Measurements from ENCODE around the gene CLCN7. TPM values are rescaled to one million over a fixed set of nuclear protein-coding genes. Genes with fewer than 3 reads are reported as not detected.

CLCN7 gene
- total and polyA plus RNA-seq, 2 of the 4 experiments (the other 2 are of a cell fraction), result 10.8 to 45.2 TPM

- no peak overlapping the region for H2BK20ac ChIP-seq (ENCODE audit: low read depth, low read length)
- H3K18ac ChIP-seq (ENCODE audit: low read depth, low read length), result no peak overlapping the region
- no peak overlapping the region for H4K5ac ChIP-seq (ENCODE audit: low read depth, low read length)
- peaks cover 13% of the 10 kb centered on the region; the same call in 1 of the 2 replicates for H4K20me1 ChIP-seq (ENCODE audit: insufficient read depth, low read length)
- intact Hi-C loops (cut with micrococcal nuclease) (no loop called here), in situ Hi-C loops (cut with MboI; ENCODE audit: low sequenced_read_pairs) (no loop called here), dilution Hi-C loops (cut with HindIII; ENCODE audit: low sequenced_read_pairs, unreplicated experiment) (no loop called here)
- DNase-seq (no peak), ATAC-seq (ENCODE audit: low read depth) (no peak)
- no peaks in the 10 kb centered on the region for H3K9me3 ChIP-seq (ENCODE audit: control insufficient read depth, insufficient read depth, low read length)
- no peak overlapping the region for H3K4ac ChIP-seq (ENCODE audit: low read depth, low read length)
- no peak overlapping the region for H2BK5ac ChIP-seq (ENCODE audit: low read depth, low read length, poor library complexity, severe bottlenecking)
- no peak overlapping the region for H3K56ac ChIP-seq (ENCODE audit: extremely low read depth, insufficient read depth, low read length)
- H3K14ac ChIP-seq (replicated peaks; ENCODE audit: low read depth, low read length), result no peak overlapping the region
- no peaks in the 10 kb centered on the region for H3K27me3 ChIP-seq (ENCODE audit: control insufficient read depth, insufficient read depth, low read length)
- BruUV-seq (replicated peaks), result no TSS peak
- peaks cover 7% of the 10 kb centered on the region for H3K9me1 ChIP-seq (ENCODE audit: insufficient read depth, low read length)
- ChIA-PET CTCF (no interaction called here), POLR2A (ENCODE audit: unreplicated experiment) (no interaction called here)
- H2BK120ac ChIP-seq (ENCODE audit: low read depth, low read length), result no peak overlapping the region
- no peak overlapping the region for H2AFZ ChIP-seq (replicated peaks; ENCODE audit: low read length, poor library complexity)
- no peak for TF ChIP-seq RFX5 (IDR thresholded peaks at IDR 0.05; ENCODE audit: low read depth, low read length)
- no peak for TF ChIP-seq FOS (IDR thresholded peaks at IDR 0.05; ENCODE audit: low read depth, low read length)
- no peak for TF ChIP-seq BHLHE40 (IDR thresholded peaks at IDR 0.05; ENCODE audit: low read depth, low read length)
- no peak for TF ChIP-seq MAFK (IDR thresholded peaks at IDR 0.05; ENCODE audit: low read depth, low read length)
- no peak for TF ChIP-seq RAD21 (IDR thresholded peaks at IDR 0.05; ENCODE audit: low read length)
- TF ChIP-seq RCOR1 (IDR thresholded peaks at IDR 0.05; ENCODE audit: insufficient replicate concordance, low read length), result no peak
- no peak for TF ChIP-seq NFE2L2 (IDR thresholded peaks at IDR 0.05; ENCODE audit: low read depth, low read length)
- no peak for TF ChIP-seq CHD1 (IDR thresholded peaks at IDR 0.05; ENCODE audit: low read depth, low read length)
- no peak for TF ChIP-seq MAZ (IDR thresholded peaks at IDR 0.05; ENCODE audit: borderline replicate concordance, low read depth, low read length)
- TF ChIP-seq CEBPB (IDR thresholded peaks at IDR 0.05; ENCODE audit: low read depth, low read length), result no peak
- no peak for TF ChIP-seq SMC3 (IDR thresholded peaks at IDR 0.05; ENCODE audit: low read depth, low read length)
- TF ChIP-seq POLR2A (IDR thresholded peaks at IDR 0.05; ENCODE audit: low read depth, low read length), result no peak
- no peak for TF ChIP-seq CTCF (conservative IDR thresholded peaks at IDR 0.05; ENCODE audit: low read depth, low read length)
- no peak for TF ChIP-seq ELK1 (IDR thresholded peaks at IDR 0.05; ENCODE audit: borderline replicate concordance, low read depth, low read length)
- H4K8ac ChIP-seq (ENCODE audit: low read depth in 2 of 2, low read length in 2 of 2), result no peak overlapping the region
- H3K4me3 ChIP-seq (ENCODE audit: insufficient read depth, low read depth, low read length), result no peak overlapping the region
- H3K9ac ChIP-seq (ENCODE audit: low read depth, low read length), result no peak overlapping the region
- no peak overlapping the region for H3K23ac ChIP-seq (ENCODE audit: low read depth, low read length)
- H3K79me1 ChIP-seq (ENCODE audit: low read depth in 1 of 2, low read length in 2 of 2), result peaks cover 6 to 35% of the 10 kb centered on the region in 2 experiments
- H2AK9ac ChIP-seq (replicated peaks; ENCODE audit: low read depth, low read length, poor library complexity), result no peak overlapping the region
- peaks cover 12% of the 10 kb centered on the region for H3K4me1 ChIP-seq (ENCODE audit: control insufficient read depth, insufficient read depth, low read length)
- no peak overlapping the region for H3K4me2 ChIP-seq (ENCODE audit: low read depth, low read length)
- no peak overlapping the region for H4K91ac ChIP-seq (ENCODE audit: insufficient read depth, low read depth, low read length)
- no peak overlapping the region for H2AK5ac ChIP-seq (ENCODE audit: low read depth, low read length)
- H2BK15ac ChIP-seq (ENCODE audit: low read depth, low read length), result no peak overlapping the region
- peaks cover 48% of the 10 kb centered on the region for H3K36me3 ChIP-seq (ENCODE audit: control insufficient read depth, insufficient read depth, low read length)
- WGBS, 2 experiments (ENCODE audit: extremely low coverage in 2 of 2, insufficient read length in 1 of 2), result 93% methylated on average over 16 of the region's 21 CpGs; no CpG with 5 or more reads in 1 of the 2 experiments
- no peak overlapping the region for H3K27ac ChIP-seq (ENCODE audit: insufficient read depth, low read length)
These were observed 22.3 kb upstream of the CLCN7 start for GRCh38 chr16:1497014-1497598.

All from IMR-90 (cell line).